ENCODE measurements around the gene NAALADL2.
"Not testable (repeated sequence)": the region's sequence is repeated elsewhere in the genome, so short reads cannot be mapped to it uniquely, and the experiment has no call there.

The NAALADL2 gene

GRCh38 chr3:175149675-175150074 lies 290.5 kb downstream of the NAALADL2 start:
- DNase-seq, result no peak

DNA sequence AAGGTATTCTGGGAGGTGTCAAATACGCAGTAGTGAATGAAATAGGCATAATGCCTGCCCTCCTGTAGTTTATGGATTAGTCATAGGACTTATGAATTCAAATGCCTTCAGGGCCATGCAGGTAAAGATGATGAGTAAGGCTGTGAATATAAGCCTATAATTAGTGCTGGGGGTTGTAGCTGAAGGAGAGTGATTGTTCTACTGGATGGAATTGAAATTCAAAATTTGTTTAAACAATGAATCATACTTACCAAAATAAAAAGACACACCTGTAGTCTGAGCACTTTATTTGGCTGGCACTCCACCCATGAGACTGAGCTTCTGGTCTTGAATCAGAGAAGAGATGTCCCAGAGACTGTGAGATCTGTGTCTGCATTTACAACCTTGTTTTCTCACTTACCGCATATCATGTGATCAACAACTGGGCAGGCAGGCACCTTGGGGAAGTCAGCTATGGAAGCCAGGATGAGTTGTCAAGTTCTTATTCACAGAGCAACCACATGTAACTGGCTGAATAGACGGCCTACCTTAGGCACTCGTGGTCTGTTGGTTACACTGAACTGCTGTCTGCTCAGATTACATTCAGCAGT lies 291.8 kb downstream of the NAALADL2 start:
- DNase-seq, result no peak

DNA sequence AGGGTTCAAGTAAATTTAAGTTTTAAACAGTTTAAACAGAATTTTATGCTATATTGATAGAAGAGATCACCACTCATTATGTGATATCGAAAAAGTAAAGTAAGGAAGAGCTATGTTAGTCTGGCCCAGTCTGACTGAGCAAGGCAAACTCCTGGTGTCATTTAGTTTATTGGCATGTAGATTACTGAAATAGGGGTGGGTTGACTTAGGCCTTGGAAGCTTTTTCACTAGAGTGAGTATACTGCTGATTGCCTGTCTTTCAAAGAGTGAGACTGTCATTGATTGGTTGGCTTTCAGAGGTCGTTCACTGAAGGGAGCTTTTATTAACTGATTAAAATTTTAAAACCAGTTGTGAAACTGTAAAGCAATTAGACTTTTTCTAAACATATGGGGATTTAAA lies 294.5 kb downstream of the NAALADL2 start:
- no peak for DNase-seq

DNA sequence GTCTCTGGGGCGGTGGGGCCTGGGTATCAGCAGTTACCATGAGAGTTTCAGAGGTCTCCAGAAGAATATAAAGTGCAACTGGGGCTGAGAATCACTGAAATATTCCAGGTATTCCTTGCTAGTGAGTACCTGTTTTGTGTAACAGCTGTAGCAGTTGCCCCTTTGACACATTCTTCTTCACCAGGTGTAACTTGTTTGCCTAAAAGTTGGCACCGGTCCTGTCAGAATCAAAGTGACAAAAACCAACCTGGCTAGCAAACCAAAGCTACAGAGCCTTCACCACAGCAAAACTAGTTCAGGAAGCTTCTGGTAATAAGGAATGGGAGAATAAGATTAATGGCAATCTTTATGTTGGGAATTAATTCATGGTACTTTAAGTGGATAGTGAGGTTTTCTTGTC lies 296.0 kb downstream of the NAALADL2 start:
- no peak for DNase-seq

GRCh38 chr3:175159202-175159601 lies 300.1 kb downstream of the NAALADL2 start:
- DNase-seq, result no peak

DNA sequence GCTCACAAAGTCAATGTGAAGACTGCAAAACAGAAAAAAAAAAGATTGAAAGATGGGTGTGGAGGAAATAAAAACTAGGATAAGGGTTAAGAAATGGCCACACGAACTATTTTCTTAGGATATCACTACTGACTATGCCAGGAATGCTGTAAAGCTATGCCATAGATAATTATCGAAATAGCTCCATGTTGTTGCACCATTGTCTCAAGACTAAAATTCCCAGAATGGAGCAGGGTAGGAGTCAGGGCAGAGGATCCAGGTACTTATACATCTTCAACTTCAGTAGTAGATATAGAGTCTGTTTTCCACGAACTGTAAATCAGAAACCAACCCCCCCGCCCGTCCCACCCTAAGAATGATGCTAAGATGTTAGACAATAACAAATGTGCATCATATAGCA lies 302.2 kb downstream of the NAALADL2 start:
- DNase-seq, result no peak

GRCh38 chr3:175163686-175164085 lies 304.6 kb downstream of the NAALADL2 start:
- DNase-seq, result no peak

GRCh38 chr3:175173117-175173516 lies 314.0 kb downstream of the NAALADL2 start:
- not testable (repeated sequence) for DNase-seq

DNA sequence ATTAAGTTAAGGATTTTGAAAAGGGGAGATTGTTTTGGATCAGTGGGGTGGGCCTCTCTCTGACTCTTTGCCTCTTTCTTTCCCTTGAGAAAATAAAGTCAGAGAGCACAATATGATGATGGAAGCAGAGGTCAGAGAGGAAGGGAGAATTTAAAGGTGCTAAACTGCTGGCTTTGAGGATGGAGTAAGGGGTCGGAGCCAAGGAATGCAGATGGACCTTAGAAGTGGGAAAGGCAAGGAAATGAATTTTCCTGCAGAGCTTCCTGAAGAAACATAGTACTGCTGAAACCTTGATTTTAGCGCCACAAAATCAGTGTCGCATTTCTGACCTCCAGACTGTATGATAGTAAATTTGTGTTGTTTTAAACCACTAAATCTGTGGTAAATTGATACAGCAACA lies 317.4 kb downstream of the NAALADL2 start:
- DNase-seq, result no peak

GRCh38 chr3:175179055-175179454 lies 319.9 kb downstream of the NAALADL2 start:
- no peak for DNase-seq

- DNase-seq, result no peak
Observed at GRCh38 chr3:175184392-175184791, 325.3 kb downstream of the NAALADL2 start.

DNA sequence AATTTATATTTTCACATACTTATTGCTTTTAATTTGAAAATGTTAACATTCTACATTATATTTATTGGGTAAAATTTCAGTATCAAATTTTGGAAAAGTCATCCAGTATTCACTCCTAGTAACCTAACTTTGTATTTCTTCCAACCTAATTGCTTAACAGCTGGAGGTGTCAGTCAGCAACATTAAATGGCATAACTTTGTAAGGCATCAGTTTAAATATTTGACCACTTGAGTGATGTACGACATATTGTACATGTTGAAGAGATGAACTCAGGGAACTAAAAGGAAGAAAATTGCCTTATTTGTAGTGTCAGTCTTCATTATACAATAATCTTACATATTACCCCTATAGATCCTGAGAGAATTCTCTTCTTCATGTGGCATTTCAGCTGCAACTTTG lies 326.8 kb downstream of the NAALADL2 start:
- no peak for DNase-seq

DNA sequence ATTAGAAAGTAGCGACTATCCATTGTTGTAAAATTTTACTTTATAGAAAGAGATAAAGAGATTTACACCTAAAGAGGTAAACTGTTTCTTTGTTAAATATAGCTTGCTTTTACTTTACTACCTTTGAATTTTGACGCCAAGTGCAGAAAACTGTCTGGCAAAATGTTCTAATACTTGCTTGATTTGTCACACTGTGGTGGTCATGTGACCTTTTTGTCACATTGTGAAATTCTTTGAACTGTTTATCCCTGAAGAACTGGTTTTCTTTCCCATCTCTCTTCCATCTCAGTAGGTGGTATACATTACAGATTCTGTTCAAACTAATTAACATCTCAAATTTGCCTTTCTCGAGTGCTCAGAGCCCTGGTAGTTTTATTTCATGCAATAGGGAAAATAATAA lies 327.4 kb downstream of the NAALADL2 start:
- no peak for DNase-seq

- no peak for DNase-seq
Observed at GRCh38 chr3:175187586-175187985, 328.5 kb downstream of the NAALADL2 start.

GRCh38 chr3:175192536-175192935 lies 333.4 kb downstream of the NAALADL2 start:
- no peak for DNase-seq

DNA sequence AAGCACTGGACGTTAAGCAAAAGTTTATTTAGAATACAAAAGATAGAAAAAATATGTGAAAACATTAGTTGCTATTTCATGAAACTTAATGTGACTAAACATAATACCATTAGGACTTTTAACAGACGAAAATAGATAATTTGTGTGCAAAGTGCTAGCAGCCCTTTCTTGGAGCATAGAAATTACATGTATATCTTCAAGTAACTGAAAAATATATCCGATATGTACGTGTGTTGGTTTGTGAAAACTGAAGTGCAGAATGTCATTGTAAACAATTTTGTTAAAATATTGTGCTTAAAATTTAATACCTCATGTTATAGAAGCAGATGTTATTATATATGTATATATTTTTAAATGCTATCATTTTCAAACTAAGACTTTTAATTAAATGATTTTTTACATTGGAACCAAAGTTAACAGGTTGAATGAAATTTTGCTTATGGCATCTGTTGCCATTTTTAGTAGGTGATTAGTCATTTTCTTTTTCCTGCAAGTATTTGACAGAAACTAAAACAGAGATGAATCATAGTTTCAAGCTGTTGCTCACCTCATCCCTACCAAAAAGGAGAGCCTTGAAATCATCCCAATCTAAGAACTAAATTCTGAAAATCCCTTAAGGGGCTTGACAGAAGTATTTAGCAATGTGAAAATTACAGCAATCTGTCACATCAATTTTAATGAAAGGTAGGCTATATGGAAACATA lies 334.8 kb downstream of the NAALADL2 start:
- no peak for DNase-seq

- DNase-seq, result no peak
Observed at GRCh38 chr3:175198991-175199783, 340.1 kb downstream of the NAALADL2 start.

DNA sequence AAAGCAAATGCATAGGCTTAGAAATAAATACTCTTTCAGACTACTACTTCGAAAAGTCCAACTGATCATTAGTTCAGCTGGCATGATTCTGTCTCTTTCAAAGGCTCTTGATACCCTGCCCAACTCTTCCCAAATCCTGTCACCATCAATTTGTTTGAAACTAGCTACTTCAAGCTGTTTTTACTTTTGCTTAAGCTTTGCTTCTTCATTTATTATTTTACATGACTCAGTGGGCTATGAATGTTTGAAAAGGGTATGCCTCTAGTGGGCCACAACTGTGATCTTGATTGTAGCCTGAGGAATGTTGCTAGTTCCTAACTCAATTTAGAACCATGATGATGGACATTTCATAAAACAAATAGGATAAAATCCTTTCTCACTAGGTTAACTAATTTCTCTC lies 340.8 kb downstream of the NAALADL2 start:
- DNase-seq, result no peak

DNA sequence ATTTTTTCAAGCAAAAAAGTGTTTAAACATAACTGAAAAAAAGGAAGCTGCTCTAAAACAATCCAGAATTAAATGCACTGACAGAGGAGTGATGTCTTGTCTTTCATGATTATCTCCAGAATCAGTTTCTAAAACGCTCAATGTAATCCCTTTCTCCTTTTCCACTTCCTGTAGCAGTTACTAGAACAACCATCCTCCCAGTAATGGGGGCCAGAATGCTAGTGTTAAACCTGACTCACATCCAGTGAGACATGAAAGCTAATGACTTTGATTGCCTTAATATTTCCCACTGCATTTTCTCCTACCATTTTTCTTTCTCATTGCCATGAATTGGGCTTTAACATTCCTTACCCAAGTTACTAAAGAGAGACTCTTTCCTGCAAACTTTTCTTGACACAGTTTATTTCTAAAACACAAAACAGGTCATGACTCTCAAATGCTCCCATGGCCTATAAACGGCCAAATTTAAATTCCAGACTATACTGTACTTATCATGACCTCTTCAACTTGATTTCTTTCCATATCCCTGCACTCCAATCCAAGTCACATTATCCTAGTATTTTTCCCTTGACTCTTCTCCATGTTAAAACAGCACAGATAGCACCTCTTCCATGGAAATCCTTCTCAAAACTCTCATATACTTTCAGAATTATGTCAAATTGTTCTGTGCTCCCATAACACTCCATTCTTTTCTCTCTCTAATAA lies 341.4 kb downstream of the NAALADL2 start:
- DNase-seq, result no peak

GRCh38 chr3:175207361-175207760 lies 348.2 kb downstream of the NAALADL2 start:
- no peak for DNase-seq

DNA sequence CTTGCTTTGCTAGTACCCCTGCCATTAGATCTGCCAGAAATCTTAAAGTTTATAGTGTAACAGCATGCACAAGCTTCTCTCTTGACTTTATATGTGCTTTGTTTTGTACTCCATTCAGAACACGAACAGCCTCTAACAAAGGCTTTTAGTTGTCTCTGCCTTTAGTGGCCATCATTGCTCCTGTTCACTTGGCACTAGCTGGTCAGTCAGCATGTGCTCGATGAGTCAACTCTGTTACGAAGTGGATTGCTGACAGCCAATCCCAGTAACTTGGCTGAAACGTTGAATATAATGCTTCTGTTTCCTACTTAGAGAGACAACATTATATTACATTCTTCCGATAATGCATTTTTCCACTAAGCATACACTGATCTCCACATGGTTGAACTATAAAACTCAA lies 349.2 kb downstream of the NAALADL2 start:
- DNase-seq, result no peak

- DNase-seq, result no peak
Observed at GRCh38 chr3:175211466-175211865, 352.3 kb downstream of the NAALADL2 start.

GRCh38 chr3:175212896-175213295 lies 353.8 kb downstream of the NAALADL2 start:
- no peak for DNase-seq
